ENCODE results near the gene OSTF1.

The OSTF1 gene

DNA sequence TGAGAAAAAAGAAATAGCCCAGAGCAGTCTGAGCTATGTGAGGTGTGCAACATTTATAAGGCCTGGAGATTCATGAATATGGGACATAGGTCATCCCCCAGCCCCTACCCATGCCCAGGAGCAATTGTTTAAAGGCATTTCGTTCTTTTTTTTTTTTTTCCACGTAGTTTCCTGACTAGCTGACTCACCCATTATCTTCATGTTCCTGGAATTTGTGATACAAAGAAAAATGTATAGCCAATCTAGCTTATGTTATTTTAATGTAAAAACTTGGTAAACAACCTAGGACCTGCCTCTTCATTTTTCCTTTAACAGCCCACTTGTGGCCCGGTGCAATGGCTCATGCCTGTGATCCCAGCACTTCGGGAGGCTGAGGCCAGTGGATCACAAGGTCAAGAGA is 81.3 kb downstream of the OSTF1 start:
- DNase-seq: no peak

DNA sequence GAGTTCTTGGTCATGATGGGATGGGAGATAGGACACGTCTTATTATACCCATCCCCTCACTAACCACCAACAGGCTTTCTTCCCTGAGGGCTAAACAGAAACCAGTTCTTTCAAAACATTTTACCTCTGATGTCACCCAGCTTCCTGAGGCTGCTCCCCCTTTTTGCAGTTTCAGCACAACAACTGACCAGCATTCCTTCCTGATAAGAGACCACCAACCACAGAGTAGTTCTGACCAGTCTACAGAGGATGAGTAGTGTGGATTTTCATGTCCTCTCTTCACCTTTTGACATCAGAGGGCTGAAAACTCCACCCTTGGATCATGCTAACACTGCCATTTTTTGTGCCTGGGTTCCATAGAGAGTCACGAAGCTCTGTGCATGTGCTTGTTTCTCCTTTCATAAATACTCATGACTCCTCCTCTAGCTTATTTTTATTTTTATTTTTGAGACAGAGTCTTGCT is 82.6 kb downstream of the OSTF1 start:
- no peak for DNase-seq

DNA sequence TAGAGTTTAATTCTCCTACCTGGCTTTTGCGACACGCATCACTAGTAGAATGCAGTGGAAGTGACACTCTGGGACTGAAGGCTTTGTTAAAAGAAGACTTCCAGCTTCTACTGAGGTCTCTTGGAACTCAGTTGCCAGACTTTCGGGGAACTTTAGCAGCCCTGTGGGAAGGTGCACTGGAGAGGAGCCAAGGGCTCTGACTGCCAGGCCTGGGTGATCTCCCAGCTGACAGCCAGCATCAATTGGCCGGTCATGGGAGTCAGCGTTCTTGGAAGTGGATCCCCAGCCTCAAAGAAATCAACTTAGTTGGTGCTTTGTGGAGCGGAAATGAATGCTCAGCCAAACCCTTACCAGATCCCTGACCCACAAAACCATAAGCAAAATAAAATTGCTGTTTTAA is 87.1 kb downstream of the OSTF1 start:
- DNase-seq: no peak

DNA sequence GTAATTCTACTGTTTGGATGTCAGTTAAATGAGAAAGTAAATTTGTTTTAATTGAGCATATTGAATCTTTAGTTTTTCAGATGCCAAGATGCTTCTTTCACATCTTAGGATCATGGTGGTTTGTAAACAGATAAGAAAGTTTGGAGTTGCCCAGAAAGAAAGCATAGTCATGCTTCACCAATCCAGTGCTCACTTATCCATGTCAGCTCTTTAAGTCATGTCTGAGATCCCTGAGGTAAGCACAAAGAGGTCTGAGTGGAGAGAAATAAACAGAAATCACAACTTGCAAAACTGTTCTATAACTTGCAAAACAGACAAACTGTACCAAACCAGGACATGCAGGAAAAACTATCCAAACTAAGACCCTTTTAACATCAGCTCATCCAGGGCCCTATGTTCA is 87.7 kb downstream of the OSTF1 start:
- no peak for DNase-seq

DNA sequence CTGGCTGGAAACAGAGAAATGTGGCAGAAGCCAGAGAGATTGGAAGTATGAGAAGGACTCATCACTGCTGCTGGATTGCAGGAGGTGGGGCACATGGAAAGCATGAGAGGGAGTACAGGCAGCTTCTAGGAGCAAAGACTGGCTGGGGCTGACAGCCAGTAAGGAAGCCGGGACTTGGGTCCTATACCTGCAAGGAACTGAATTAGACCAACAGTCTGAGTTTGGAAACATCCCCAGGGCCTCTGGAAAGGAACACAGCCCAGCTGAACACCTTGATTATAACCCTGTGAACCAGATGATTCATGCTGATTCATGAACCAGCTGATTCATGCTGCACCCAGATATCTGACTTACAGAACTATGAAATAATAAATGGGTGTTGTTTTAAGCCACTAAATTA is 93.4 kb downstream of the OSTF1 start:
- no peak for DNase-seq

DNA sequence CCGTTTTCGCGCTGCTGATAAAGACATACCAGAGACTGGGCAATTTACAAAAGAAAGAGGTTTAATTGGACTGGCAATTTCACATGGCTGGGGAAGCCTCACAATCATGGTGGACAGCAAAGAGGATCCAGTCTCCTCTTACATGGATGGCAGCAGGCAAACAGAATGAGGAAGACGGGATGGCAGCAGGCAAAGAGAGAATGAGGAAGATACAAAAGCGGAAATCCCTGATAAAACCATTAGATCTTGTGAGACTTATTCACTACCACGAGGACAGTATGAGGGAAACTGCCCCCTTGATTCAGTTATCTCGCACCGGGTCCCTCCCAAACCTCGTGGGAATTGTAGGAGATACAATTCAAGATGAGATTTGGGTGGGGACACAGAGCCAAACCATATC is 95.0 kb downstream of the OSTF1 start:
- DNase-seq: no peak

DNA sequence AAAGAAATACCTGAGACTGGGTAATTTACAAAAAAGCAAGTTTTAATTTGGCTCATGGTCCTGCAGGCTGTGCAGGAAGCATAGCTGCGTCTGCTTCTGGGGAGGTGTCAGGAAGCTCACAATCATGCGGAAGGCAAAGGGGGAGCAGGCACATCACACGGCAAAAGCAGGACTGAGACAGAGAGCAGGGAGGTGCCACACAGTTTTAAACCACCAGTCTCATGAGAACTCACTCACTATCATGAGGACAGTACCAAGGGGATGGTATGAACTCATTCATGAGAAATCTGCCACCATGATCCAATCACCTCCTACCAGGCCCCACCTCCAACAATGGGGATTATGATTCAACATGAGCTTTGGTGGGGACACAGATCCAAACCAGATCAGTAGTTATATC is 96.2 kb downstream of the OSTF1 start:
- no peak for DNase-seq

DNA sequence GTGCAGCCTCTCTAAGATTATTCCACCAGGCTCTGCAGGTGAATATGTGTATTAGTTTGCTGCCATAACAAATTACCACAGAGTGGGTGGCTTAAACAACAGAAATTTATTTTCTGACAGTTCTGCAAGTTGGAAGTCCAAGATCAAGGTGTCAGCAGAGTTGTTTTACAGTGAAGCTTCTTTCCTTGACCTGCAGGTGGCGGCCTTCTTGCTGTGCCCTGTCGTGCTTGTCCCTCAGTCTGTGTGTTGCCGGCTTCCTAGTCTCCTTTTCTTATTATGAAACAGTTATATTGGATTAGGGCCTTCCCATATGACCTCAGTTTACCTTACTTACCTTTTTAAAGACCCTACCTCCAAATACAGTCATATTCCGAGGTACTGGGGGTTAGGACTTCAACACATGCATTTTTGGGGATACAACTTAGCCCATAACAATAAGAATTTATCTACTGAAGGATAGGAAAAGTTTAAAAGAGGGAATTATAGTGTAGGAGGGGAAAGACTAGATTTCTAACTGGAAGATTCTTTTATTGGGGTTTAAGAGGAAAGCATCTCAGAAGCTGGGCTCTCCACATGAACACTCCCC is 97.4 kb downstream of the OSTF1 start:
- DNase-seq: peak; percentile 62

DNA sequence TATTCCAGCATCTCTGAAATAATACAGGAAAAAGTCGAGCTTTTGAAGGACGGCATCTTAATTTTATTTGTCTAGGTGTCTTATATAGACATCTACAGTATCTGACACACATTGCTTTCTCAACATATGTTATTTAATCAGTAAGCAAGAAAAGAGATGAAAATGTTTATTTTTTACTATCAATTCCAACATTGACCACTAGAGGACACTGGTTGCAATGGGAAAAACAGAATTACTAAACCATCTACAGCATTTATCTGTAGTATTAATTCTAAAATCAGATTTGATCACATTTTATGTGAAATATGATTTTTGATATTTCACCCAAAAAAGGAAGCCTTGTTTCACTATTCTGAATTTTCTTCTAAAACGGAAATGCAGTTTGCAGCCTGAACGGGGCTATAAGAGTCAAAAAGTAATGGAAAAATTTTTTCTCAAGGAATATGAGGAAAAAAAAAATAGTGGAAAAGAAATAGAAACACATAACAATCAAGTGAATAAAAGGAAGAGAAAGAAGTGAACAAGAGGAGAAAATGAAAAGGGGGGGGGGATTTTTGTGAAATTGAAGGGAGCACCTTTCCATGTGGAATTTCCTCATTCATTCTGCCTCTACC is 98.6 kb downstream of the OSTF1 start:
- DNase-seq: no peak

DNA sequence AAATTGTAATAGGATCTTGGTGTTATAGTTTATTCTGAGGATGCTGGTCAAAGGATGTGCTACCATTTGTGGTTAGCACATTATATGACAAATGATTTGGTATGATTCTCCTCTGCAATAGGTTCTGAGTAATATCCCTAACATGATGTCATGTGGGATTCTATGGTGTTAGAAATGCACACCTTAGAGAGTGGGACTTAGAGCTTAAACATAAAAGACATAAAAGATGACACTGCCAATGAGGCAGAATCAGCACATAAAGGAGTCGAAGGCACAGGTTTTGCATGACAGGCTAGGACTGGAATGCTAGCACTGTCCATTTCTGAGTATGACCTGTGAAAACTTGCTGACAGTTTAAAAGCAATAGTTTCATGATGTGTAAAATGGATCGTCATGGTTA is 100.4 kb downstream of the OSTF1 start:
- DNase-seq: no peak

DNA sequence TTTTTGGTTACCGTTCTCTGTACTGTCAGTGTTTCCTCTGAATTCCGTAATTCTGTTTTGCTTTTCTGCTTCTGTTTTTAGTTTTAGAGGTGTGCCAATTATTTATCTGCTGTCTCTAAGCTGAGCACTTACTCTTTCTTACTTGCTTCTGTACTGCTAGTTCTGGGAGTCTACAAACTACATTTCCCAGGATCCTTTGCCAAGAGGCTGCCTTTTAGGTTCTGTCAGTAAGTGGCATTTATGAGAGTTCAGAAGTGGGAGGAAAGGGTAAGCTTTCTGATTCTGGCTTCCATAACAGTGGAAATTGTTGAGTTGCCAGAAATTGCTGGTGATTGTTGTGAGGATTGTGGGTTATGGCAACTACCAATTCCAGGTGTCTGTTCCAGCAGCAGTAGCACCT is 102.4 kb downstream of the OSTF1 start:
- DNase-seq: no peak

All from activated CD8-positive, alpha-beta memory T cell treated with anti-CD3 and anti-CD28 coated beads for 24 hours (primary cell).